ENCODE results near the gene HIGD1A. TPM values are rescaled to one million over a fixed set of nuclear protein-coding genes. Genes with fewer than 3 reads are reported as not detected.

The HIGD1A gene
- total RNA-seq, 6 experiments from 2014 or later, result 115 to 144 (median 125) TPM

DNA sequence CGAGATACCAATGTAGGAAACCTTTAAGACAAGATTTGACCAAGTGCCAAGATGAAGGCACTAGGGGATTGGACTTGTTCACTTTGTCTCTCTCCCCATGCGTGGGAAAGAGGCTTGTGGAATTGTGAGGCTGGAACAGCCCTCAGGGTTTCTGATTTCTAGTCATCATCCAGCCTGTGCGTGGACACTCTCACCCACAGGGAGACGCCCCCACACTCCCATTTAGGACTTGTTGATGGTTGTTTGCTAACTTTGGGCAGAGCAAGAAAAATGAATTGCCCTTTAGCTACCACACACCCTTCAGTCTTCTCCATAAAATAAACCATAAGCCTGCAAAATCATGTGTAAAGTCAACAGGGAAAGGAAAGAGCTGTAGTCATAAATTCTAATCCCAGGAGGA, 23.4 kb upstream of the HIGD1A start:
- H3K9me3 Mint-ChIP-seq, result no peaks in the 10 kb centered on the region
- H3K27me3 Mint-ChIP-seq (ENCODE audit: insufficient read depth), result peaks cover 19% of the 10 kb centered on the region
- TF ChIP-seq, protein P1, sequence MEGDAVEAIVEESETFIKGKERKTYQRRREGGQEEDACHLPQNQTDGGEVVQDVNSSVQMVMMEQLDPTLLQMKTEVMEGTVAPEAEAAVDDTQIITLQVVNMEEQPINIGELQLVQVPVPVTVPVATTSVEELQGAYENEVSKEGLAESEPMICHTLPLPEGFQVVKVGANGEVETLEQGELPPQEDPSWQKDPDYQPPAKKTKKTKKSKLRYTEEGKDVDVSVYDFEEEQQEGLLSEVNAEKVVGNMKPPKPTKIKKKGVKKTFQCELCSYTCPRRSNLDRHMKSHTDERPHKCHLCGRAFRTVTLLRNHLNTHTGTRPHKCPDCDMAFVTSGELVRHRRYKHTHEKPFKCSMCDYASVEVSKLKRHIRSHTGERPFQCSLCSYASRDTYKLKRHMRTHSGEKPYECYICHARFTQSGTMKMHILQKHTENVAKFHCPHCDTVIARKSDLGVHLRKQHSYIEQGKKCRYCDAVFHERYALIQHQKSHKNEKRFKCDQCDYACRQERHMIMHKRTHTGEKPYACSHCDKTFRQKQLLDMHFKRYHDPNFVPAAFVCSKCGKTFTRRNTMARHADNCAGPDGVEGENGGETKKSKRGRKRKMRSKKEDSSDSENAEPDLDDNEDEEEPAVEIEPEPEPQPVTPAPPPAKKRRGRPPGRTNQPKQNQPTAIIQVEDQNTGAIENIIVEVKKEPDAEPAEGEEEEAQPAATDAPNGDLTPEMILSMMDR (IDR thresholded peaks at IDR 0.05), result no peak
- DNase-seq, result no peak
- H3K36me3 Mint-ChIP-seq (ENCODE audit: low read depth), result peaks cover 3% of the 10 kb centered on the region; the same call in 1 of the 2 replicates
- no peak overlapping the region for H3K27ac Mint-ChIP-seq
- peaks cover 10% of the 10 kb centered on the region for H3K4me1 Mint-ChIP-seq (ENCODE audit: low read depth)
- no peak overlapping the region for H3K4me3 Mint-ChIP-seq

DNA sequence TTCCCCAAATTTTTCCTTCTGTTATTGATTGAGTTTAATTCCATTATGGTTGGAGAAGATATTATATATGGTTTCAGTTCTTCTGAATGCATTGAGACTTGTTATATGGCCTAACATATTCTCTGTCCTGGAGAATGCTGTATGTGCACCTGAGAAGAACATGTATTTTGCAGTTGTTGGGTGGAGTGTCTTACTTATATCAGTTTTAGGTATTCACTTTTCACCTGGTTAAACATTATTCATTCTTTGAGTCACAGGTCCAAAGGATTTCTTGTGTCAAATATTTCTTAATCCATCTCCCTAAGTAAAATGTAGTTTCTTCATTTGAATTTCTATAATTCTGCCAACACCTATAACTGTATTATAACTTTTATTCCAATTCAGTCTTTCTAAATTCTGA, 22.7 kb upstream of the HIGD1A start:
- peaks cover 19% of the 10 kb centered on the region for H3K27me3 Mint-ChIP-seq (ENCODE audit: insufficient read depth)
- H3K4me3 Mint-ChIP-seq, result no peak overlapping the region

DNA sequence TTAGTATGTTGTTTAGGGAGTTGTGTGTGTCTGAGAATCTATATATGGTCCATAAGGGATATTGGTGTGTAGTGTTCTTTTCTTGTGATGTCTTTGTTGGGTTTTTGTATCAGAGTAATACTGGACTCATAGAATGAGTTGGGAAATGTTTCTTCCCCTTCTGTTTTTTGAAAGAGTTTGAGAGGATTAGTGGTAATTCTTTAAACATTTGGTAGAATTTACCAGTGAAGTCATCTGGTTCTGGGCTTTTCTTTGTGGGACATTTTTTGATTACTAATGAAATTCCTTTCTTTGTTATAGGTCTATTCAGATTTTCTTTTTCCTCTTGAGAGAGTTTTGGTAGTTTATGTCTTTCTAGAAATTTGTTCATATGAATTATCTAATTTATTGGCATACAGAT, 21.9 kb upstream of the HIGD1A start:
- no peak overlapping the region for H3K27ac Mint-ChIP-seq
- TF ChIP-seq, protein P1 (IDR thresholded peaks at IDR 0.05), result no peak
- no peak overlapping the region for H3K4me3 Mint-ChIP-seq
- peaks cover 3% of the 10 kb centered on the region; the same call in 1 of the 2 replicates for H3K36me3 Mint-ChIP-seq (ENCODE audit: low read depth)
- H3K9me3 Mint-ChIP-seq, result no peaks in the 10 kb centered on the region
- H3K27me3 Mint-ChIP-seq (ENCODE audit: insufficient read depth), result peaks cover 16% of the 10 kb centered on the region
- H3K4me1 Mint-ChIP-seq (ENCODE audit: low read depth), result peaks cover 12% of the 10 kb centered on the region
- no peak for DNase-seq

More for the DNA sequence above, 22.7 kb upstream of the HIGD1A start:
- Mint-ChIP-seq H3K27ac (no peak overlapping the region), H3K4me1 (ENCODE audit: low read depth) (peaks cover 12% of the 10 kb centered on the region), H3K9me3 (no peaks in the 10 kb centered on the region), H3K36me3 (ENCODE audit: low read depth) (peaks cover 3% of the 10 kb centered on the region; the same call in 1 of the 2 replicates)
- no peak for DNase-seq
- TF ChIP-seq, protein P1 (IDR thresholded peaks at IDR 0.05), result no peak

DNA sequence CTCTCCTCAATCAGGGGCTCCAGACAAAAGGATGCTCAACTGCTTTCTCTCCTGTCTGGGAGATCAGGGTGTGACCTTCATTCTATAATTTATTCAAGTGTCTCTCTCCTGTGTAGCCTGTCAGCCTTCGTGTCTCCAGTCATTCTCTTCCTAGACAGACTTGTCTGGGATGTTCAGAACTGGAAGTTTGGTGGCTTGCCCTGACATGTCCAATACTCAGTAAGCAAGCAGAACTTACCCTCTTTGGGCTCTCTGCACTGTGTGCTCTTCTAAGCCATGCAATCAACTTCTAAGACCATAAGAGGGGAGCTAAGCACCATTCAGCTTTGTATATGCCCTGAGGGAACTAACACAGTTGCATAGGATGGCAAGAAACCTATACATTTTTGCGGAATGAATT, 19.1 kb upstream of the HIGD1A start:
- DNase-seq, result no peak
- Mint-ChIP-seq H3K4me1 (ENCODE audit: low read depth) (peaks cover 18% of the 10 kb centered on the region), H3K36me3 (ENCODE audit: low read depth) (peaks cover 3% of the 10 kb centered on the region; the same call in 1 of the 2 replicates), H3K4me3 (peak overlapping the region; percentile 41; the same call in 1 of the 2 replicates), H3K27me3 (ENCODE audit: insufficient read depth) (peaks cover 22% of the 10 kb centered on the region), H3K27ac (peak overlapping the region; percentile 8; the same call in 1 of the 2 replicates), H3K9me3 (no peaks in the 10 kb centered on the region)
- TF ChIP-seq, protein P1 (IDR thresholded peaks at IDR 0.05), result no peak

DNA sequence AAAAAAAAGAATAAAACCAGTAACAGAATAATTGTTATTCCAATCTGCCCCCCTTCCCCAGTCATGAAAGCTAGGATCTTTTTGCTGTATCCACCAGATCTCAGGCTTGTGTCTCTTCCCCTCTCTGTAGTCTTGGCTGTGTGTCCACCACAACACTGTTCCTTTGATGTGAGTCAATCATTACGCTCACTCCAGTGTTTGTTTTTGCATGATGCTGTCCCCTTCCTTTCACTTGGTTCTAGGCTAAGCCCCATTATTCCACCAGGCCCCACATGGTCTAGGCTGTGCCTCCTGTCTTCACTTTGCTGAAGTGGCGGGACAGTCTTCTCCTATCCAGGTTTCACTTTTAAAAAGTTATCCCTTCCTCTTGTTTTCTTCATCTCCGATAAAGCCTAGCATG, 18.5 kb upstream of the HIGD1A start:
- Mint-ChIP-seq H3K9me3 (no peaks in the 10 kb centered on the region), H3K36me3 (ENCODE audit: low read depth) (peaks cover 3% of the 10 kb centered on the region; the same call in 1 of the 2 replicates), H3K27ac (no peak overlapping the region), H3K4me3 (peak overlapping the region; percentile 41; the same call in 1 of the 2 replicates), H3K27me3 (ENCODE audit: insufficient read depth) (peaks cover 22% of the 10 kb centered on the region), H3K4me1 (ENCODE audit: low read depth) (peaks cover 18% of the 10 kb centered on the region)
- no peak for DNase-seq
- TF ChIP-seq, protein P1 (IDR thresholded peaks at IDR 0.05), result no peak

DNA sequence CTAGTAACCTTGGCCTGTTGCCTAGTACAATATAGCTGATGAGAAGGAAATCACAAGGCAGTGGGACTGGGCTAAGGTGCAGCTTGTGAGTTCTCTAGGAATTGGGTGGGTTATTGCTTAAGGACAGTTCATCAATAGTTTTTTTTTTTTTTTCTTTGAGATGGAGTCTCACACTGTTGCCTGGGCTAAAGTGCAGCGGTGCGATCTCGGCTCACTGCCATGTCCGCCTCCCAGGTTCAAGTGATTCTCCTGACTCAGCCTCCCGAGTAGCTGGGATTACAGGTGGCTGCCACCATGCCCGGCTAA, 16.4 kb upstream of the HIGD1A start:
- peaks cover 18% of the 10 kb centered on the region for H3K4me1 Mint-ChIP-seq (ENCODE audit: low read depth)
- H3K27me3 Mint-ChIP-seq (ENCODE audit: insufficient read depth), result peaks cover 15% of the 10 kb centered on the region
- DNase-seq, result no peak
- H3K36me3 Mint-ChIP-seq (ENCODE audit: low read depth), result peaks cover 3% of the 10 kb centered on the region; the same call in 1 of the 2 replicates
- no peaks in the 10 kb centered on the region for H3K9me3 Mint-ChIP-seq
- no peak overlapping the region for H3K4me3 Mint-ChIP-seq
- TF ChIP-seq, protein P1 (IDR thresholded peaks at IDR 0.05), result no peak
- H3K27ac Mint-ChIP-seq, result no peak overlapping the region

Measured in HFFc6 (cell line).